ENCODE data around the gene LPGAT1. TPM values are rescaled to one million over a fixed set of nuclear protein-coding genes. Genes with fewer than 3 reads are reported as not detected.

LPGAT1 gene
- total and polyA plus RNA-seq, 2 of the 13 experiments (the other 11 are each of a cell fraction or from before 2014, with no cell fraction given) = 12.1 to 48.3 TPM

- no peak for TF ChIP-seq ZNF207 (IDR thresholded peaks at IDR 0.05; ENCODE audit: borderline replicate concordance)
- TF ChIP-seq ARID2 (CRISPR knock-in tag; IDR thresholded peaks at IDR 0.05; ENCODE audit: borderline replicate concordance) = no peak
- TF ChIP-seq, protein P1, sequence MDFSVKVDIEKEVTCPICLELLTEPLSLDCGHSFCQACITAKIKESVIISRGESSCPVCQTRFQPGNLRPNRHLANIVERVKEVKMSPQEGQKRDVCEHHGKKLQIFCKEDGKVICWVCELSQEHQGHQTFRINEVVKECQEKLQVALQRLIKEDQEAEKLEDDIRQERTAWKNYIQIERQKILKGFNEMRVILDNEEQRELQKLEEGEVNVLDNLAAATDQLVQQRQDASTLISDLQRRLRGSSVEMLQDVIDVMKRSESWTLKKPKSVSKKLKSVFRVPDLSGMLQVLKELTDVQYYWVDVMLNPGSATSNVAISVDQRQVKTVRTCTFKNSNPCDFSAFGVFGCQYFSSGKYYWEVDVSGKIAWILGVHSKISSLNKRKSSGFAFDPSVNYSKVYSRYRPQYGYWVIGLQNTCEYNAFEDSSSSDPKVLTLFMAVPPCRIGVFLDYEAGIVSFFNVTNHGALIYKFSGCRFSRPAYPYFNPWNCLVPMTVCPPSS (IDR thresholded peaks at IDR 0.05) = no peak
- TF ChIP-seq ZNF703 (CRISPR knock-in tag; IDR thresholded peaks at IDR 0.05; ENCODE audit: borderline replicate concordance) = no peak
- TF ChIP-seq, protein P2, sequence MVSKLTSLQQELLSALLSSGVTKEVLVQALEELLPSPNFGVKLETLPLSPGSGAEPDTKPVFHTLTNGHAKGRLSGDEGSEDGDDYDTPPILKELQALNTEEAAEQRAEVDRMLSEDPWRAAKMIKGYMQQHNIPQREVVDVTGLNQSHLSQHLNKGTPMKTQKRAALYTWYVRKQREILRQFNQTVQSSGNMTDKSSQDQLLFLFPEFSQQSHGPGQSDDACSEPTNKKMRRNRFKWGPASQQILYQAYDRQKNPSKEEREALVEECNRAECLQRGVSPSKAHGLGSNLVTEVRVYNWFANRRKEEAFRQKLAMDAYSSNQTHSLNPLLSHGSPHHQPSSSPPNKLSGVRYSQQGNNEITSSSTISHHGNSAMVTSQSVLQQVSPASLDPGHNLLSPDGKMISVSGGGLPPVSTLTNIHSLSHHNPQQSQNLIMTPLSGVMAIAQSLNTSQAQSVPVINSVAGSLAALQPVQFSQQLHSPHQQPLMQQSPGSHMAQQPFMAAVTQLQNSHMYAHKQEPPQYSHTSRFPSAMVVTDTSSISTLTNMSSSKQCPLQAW (CRISPR knock-in tag; IDR thresholded peaks at IDR 0.05) = no peak
- no peak for TF ChIP-seq MED8 (CRISPR knock-in tag; IDR thresholded peaks at IDR 0.05; ENCODE audit: insufficient replicate concordance)
- TF ChIP-seq JARID2 (CRISPR knock-in tag; IDR thresholded peaks at IDR 0.05; ENCODE audit: insufficient replicate concordance) = no peak
- no peak for TF ChIP-seq ZSCAN31 (CRISPR knock-in tag; IDR thresholded peaks at IDR 0.05; ENCODE audit: low read depth)
- TF ChIP-seq BRCA1 (CRISPR knock-in tag; IDR thresholded peaks at IDR 0.05) = no peak
- TF ChIP-seq MAF1 (CRISPR knock-in tag; IDR thresholded peaks at IDR 0.05; ENCODE audit: borderline replicate concordance) = no peak
- no peak; the same call in 1 of the 2 replicates for TF ChIP-seq MTA1 (CRISPR knock-in tag; IDR thresholded peaks at IDR 0.05; ENCODE audit: borderline replicate concordance)
- TF ChIP-seq LCORL (IDR thresholded peaks at IDR 0.05) = no peak
- peak; percentile 65 for TF ChIP-seq LCORL (CRISPR knock-in tag; IDR thresholded peaks at IDR 0.05)
- TF ChIP-seq NR3C1 (CRISPR knock-in tag; IDR thresholded peaks at IDR 0.05) = no peak
- TF ChIP-seq JDP2 (CRISPR knock-in tag; IDR thresholded peaks at IDR 0.05; ENCODE audit: borderline replicate concordance) = no peak; the same call in 1 of the 2 replicates
- TF ChIP-seq KDM5A (IDR thresholded peaks at IDR 0.05; ENCODE audit: borderline replicate concordance, low read length) = no peak
- peak; percentile 69; the same call in 1 of the 2 replicates for TF ChIP-seq ZNF121 (CRISPR knock-in tag; IDR thresholded peaks at IDR 0.05)
- no peak for TF ChIP-seq KDM6A (CRISPR knock-in tag; IDR thresholded peaks at IDR 0.05; ENCODE audit: low read depth)
- TF ChIP-seq TAF1 (CRISPR knock-in tag; IDR thresholded peaks at IDR 0.05) = no peak; the same call in 1 of the 2 replicates
- no peak for TF ChIP-seq PRDM10 (CRISPR knock-in tag; IDR thresholded peaks at IDR 0.05; ENCODE audit: low read depth)
- TF ChIP-seq ETV5 (CRISPR knock-in tag; IDR thresholded peaks at IDR 0.05; ENCODE audit: borderline replicate concordance) = no peak; the same call in 1 of the 2 replicates
- no peak for TF ChIP-seq ZNF432 (CRISPR knock-in tag; IDR thresholded peaks at IDR 0.05; ENCODE audit: borderline replicate concordance)
- no peak for TF ChIP-seq NR1H2 (CRISPR knock-in tag; IDR thresholded peaks at IDR 0.05; ENCODE audit: borderline replicate concordance, low read depth)
- TF ChIP-seq DPF2 (CRISPR knock-in tag; IDR thresholded peaks at IDR 0.05; ENCODE audit: borderline replicate concordance, low read depth) = no peak
- TF ChIP-seq ZNF672 (CRISPR knock-in tag; IDR thresholded peaks at IDR 0.05) = no peak
These were observed at the start of gene LPGAT1 (continued) for GRCh38 chr1:211830328-211831142.

Data from HepG2 (cell line).